ENCODE data around the gene ENDOV. TPM values are rescaled to one million over a fixed set of nuclear protein-coding genes. Genes with fewer than 3 reads are reported as not detected.
A peak's percentile ranks its signal among the peaks of the same experiment; 100 is the strongest.

Gene ENDOV
- total RNA-seq, 4 donors from 2014 or later, result 9.5 to 33.3 (median 18.5) TPM

DNA sequence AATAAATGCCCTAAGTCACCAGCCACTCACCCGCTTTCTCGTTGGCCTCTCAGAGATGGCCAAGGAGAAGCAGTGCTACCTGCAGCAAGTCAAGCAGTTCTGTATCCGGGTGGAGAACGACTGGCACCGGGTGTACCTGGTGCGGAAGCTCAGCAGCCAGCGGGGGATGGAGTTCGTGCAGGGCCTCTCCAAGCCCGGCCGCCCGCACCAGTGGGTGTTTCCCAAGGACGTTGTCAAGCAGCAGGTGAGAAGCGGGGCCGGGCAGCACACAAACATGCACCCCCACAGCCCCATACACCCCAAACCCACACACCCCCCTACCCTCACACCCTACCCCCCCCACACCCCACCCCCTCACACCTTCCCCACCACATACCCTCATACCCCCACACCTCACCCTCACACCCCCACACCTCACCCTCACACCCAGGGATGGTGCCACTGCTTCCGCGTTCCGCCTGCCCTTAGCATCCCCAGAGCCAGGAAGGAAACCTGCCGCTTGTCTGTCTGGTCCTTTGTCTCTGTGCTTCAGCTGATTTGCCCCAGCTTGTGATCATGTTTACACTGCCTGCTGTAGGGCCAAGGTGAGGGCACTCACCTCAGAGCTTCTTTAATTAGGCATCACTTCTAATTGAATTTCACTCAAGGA, 41.9 kb upstream of the ENDOV start:
- Histone ChIP-seq H3K4me3 (no peak overlapping the region), H3K9me3 (no peaks in the 10 kb centered on the region), H3K27me3 (no peaks in the 10 kb centered on the region), H3K4me1 (no peaks in the 10 kb centered on the region), H3K27ac (no peak overlapping the region), H3K36me3 (no peaks in the 10 kb centered on the region)
- DNase-seq, result no peak
- intact Hi-C loops (cut with DNase I; ENCODE audit: low total_unique reads), result no loop called here
- TF ChIP-seq, protein P1, sequence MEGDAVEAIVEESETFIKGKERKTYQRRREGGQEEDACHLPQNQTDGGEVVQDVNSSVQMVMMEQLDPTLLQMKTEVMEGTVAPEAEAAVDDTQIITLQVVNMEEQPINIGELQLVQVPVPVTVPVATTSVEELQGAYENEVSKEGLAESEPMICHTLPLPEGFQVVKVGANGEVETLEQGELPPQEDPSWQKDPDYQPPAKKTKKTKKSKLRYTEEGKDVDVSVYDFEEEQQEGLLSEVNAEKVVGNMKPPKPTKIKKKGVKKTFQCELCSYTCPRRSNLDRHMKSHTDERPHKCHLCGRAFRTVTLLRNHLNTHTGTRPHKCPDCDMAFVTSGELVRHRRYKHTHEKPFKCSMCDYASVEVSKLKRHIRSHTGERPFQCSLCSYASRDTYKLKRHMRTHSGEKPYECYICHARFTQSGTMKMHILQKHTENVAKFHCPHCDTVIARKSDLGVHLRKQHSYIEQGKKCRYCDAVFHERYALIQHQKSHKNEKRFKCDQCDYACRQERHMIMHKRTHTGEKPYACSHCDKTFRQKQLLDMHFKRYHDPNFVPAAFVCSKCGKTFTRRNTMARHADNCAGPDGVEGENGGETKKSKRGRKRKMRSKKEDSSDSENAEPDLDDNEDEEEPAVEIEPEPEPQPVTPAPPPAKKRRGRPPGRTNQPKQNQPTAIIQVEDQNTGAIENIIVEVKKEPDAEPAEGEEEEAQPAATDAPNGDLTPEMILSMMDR (IDR thresholded peaks at IDR 0.05), result no peak
- TF ChIP-seq POLR2A (IDR thresholded peaks at IDR 0.05), result no peak

DNA sequence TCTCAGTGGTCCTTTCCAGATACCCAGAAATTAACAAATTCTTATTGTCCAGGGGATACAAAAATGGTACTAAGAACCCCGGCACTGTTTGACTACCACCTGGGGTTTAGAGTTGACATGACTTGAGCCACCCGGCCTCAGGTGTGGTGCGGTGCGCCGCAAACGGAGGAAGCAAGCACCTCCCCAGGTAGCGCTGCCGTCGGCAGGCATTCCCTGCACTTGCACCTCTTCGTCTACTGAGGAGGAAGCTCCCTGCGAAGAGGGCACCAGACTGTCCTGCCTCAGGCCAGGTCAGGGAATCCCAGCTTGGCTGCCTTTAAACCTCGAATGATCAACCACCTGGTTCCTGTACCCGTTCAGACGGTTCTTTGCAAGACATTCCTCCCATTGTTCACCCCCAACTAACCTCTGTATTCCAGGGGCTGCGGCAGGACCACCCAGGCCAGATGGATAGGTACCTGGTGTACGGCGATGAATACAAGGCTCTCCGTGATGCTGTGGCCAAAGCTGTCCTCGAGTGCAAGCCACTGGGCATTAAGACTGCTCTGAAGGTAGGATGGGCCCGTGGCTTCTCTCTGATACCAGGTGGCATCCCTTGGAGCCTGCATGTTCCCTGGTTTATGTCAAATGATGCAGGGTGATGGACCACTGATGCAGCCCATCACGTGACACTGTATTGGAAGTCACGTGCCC, 40.8 kb upstream of the ENDOV start:
- Histone ChIP-seq H3K27ac (no peak overlapping the region), H3K4me1 (no peaks in the 10 kb centered on the region), H3K27me3 (no peaks in the 10 kb centered on the region), H3K4me3 (no peak overlapping the region), H3K9me3 (no peaks in the 10 kb centered on the region), H3K36me3 (no peaks in the 10 kb centered on the region)
- no peak for TF ChIP-seq POLR2A (IDR thresholded peaks at IDR 0.05)
- TF ChIP-seq, protein P1 (IDR thresholded peaks at IDR 0.05), result no peak
- intact Hi-C loops (cut with DNase I; ENCODE audit: low total_unique reads), result no loop called here
- DNase-seq, result no peak

DNA sequence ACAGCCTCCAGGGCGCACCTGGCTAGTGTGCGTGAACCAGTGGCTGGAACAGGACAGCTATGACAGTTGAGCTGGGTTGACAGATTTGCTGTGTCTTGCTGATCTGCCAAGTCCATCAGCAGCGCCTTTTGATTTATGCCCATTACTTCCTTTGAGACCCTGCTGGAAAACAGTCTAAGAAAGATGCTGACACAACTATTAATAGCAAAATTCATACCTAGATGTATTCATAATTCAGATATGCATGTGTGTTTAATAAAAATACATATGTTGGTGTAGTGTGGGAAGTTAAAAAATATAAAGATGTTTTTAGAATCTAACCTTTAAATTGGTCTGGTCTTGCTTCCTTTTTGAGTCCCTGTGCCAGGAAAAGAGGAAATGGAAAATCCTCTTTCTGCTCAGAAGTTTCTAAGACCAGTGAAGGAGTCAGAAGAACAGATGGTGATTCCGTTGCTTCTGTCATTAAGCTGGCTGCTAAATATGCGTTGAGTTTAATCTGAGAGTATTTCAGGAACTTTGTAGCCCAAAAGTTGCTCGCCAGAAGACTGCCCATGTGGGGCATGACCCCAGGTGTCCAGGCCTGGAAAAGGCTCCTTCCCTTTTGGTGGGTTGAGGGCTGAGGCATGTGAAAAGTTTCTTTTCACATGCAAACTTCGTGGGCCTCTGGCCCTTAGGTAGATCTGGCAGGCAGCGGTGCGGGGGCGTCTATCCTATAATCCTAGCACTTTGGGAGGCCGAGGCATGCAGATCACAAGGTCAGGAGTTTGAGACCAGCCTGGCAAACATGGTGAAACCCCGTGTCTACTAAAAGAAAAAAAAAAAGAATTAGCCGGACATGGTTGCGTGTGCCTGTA, 40.0 kb upstream of the ENDOV start:
- no peaks in the 10 kb centered on the region for H3K4me1 ChIP-seq
- H3K27ac ChIP-seq, result no peak overlapping the region
- TF ChIP-seq, protein P1 (IDR thresholded peaks at IDR 0.05), result no peak
- no peak for TF ChIP-seq POLR2A (IDR thresholded peaks at IDR 0.05)
- no peak overlapping the region for H3K4me3 ChIP-seq
- H3K36me3 ChIP-seq, result no peaks in the 10 kb centered on the region
- no peaks in the 10 kb centered on the region for H3K27me3 ChIP-seq
- no peaks in the 10 kb centered on the region for H3K9me3 ChIP-seq
- peak in 1 of 2 donors; percentile 4 for DNase-seq
- intact Hi-C loops (cut with DNase I; ENCODE audit: low total_unique reads), result no loop called here

DNA sequence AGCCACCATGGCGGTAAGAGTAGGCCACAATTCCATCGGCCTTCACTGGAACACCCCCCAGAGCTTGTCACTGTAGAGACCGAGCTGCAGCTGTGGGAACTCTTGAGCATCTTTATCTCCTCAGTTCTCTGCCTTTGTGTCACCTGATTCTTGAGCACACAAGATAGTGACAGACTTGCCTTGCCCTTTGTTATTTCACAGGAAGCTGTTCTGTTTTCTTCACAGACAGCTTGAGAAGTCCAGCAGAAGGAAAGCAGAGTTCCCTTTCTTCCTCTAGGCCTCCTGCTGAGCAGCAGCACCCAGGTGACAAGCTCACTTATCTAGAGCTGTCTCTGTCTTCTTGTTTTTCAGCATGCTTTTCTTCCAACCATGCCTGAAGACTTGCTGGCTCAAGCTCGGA, 38.4 kb upstream of the ENDOV start:
- TF ChIP-seq, protein P1 (IDR thresholded peaks at IDR 0.05), result no peak
- TF ChIP-seq POLR2A (IDR thresholded peaks at IDR 0.05), result no peak
- H3K4me3 ChIP-seq, result no peak overlapping the region
- intact Hi-C loops (cut with DNase I; ENCODE audit: low total_unique reads), result no loop called here
- no peaks in the 10 kb centered on the region for H3K27me3 ChIP-seq
- DNase-seq, result no peak
- H3K9me3 ChIP-seq, result no peaks in the 10 kb centered on the region
- no peak overlapping the region for H3K27ac ChIP-seq
- no peaks in the 10 kb centered on the region for H3K4me1 ChIP-seq
- no peaks in the 10 kb centered on the region for H3K36me3 ChIP-seq

DNA sequence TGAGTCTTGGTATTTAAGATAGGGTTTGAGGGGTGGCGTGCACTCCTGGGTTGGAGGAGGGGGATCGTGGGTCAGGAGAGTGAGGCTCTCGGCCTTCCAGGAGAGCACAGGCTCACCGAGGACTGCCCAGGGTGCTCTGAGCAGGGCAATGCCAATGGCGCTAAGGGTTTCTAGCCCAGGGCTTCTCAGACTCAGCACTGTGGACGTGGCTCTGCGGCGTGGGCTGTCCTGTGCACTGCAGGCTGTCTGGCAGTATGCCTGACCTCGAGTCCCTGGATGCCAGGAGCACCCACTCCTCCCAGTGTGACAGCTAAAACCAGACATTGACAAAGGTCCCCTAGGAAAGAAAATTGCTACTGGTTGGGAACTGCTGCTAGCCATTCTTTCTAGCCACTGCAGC, 37.2 kb upstream of the ENDOV start:
- H3K4me3 ChIP-seq, result no peak overlapping the region
- no peaks in the 10 kb centered on the region for H3K27me3 ChIP-seq
- TF ChIP-seq POLR2A (IDR thresholded peaks at IDR 0.05), result no peak
- TF ChIP-seq, protein P1 (IDR thresholded peaks at IDR 0.05), result no peak
- H3K4me1 ChIP-seq, result no peaks in the 10 kb centered on the region
- intact Hi-C loops (cut with DNase I; ENCODE audit: low total_unique reads), result no loop called here
- H3K36me3 ChIP-seq, result no peaks in the 10 kb centered on the region
- H3K27ac ChIP-seq, result no peak overlapping the region
- DNase-seq, result no peak
- no peaks in the 10 kb centered on the region for H3K9me3 ChIP-seq

Measured in uterus (tissue), 4 donors.